Fibroblast of lung (primary cell): ENCODE data around the gene KLF15. TPM values are rescaled to one million over a fixed set of nuclear protein-coding genes. Genes with fewer than 3 reads are reported as not detected.

Experiments used
- DNase-seq, 2 donors: peaks; one replicate each; pipeline versions ENCODE4 v3.0.0 to v3.0.0-alpha.2; 2010; ENCODE audit warnings: low read depth in 2 of 2
- H2AFZ ChIP-seq: 2 replicates; pipeline ENCODE4 v1.5.1; 2012; ENCODE audit warnings: low read length, control low read depth, inconsistent platforms
- H3K27ac ChIP-seq: 2 replicates; pipeline ENCODE4 v1.5.1; 2011; ENCODE audit warnings: low read length, control low read depth; ENCODE audit not compliant: insufficient read depth
- H3K27me3 ChIP-seq: 2 replicates; pipeline ENCODE4 v1.5.1; 2011; ENCODE audit warnings: mild to moderate bottlenecking, low read length; ENCODE audit not compliant: control insufficient read depth, insufficient read depth
- H3K36me3 ChIP-seq: 2 replicates; pipeline ENCODE4 v1.5.1; 2011; ENCODE audit warnings: low read length; ENCODE audit not compliant: control insufficient read depth, insufficient read depth
- H3K4me1 ChIP-seq: 2 replicates; pipeline ENCODE4 v1.5.1; 2011; ENCODE audit warnings: low read length; ENCODE audit not compliant: control insufficient read depth, insufficient read depth; ENCODE audit errors: extremely low read depth
- H3K4me2 ChIP-seq: 2 replicates; pipeline ENCODE4 v1.5.1; 2011; ENCODE audit warnings: low read length, control low read depth; ENCODE audit not compliant: insufficient read depth; ENCODE audit errors: extremely low read depth
- H3K4me3 ChIP-seq, 4 experiments: fragments of 200-600 bp in 1 of 4; sonication (generic) in 1 of 4; replicated peaks in 1 of 4; 2 replicates each; pipeline ENCODE4 v1.5.1; 2011 to 2016; ENCODE audit warnings: low read length in 4 of 4, low read depth in 3 of 4, mild to moderate bottlenecking in 3 of 4, control low read depth in 2 of 4, inconsistent platforms in 1 of 4, mixed read lengths in 1 of 4; ENCODE audit not compliant: insufficient read depth in 1 of 4; ENCODE audit errors: control extremely low read depth in 1 of 4
- H3K79me2 ChIP-seq: 2 replicates; pipeline ENCODE4 v1.5.1; 2012; ENCODE audit warnings: mild to moderate bottlenecking, low read length, inconsistent platforms; ENCODE audit not compliant: control insufficient read depth, insufficient read depth
- H3K9ac ChIP-seq: 2 replicates; pipeline ENCODE4 v1.5.1; 2011; ENCODE audit warnings: mild to moderate bottlenecking, low read length, control low read depth; ENCODE audit not compliant: insufficient read depth
- H3K9me3 ChIP-seq: 2 replicates; pipeline ENCODE4 v1.5.1; 2012; ENCODE audit warnings: low read depth, low read length; ENCODE audit not compliant: control insufficient read depth, insufficient read depth
- H4K20me1 ChIP-seq: 2 replicates; pipeline ENCODE4 v1.5.1; 2011; ENCODE audit warnings: low read length; ENCODE audit not compliant: control insufficient read depth, insufficient read depth; ENCODE audit errors: extremely low read depth
- EZH2 ChIP-seq: IDR thresholded peaks from 2 replicates; pipeline ENCODE4 v1.5.1; 2012; ENCODE audit warnings: low read length, control low read depth, mild to moderate bottlenecking; ENCODE audit errors: missing control alignments
- polyA plus RNA-seq, 2 donors: library from polyadenylated mRNA; depleted of rRNA in 1 of 2; stranded (reverse) in 1 of 2; unstranded in 1 of 2; fragments of >200 nt; gene quantifications; 2 replicates each; pipeline ENCODE4 v1.2.1, GENCODE V29; 2011 to 2012; ENCODE audit warnings: missing spikeins in 1 of 2
- total RNA-seq: library from RNA; depleted of rRNA; stranded (reverse); fragments of >200 nt; gene quantifications from 2 replicates; pipeline ENCODE4 v1.2.1, GENCODE V29; 2014
- TF ChIP-seq, protein P1 (sequence below), 2 donors: IDR thresholded peaks in 1 of 2; conservative IDR thresholded peaks in 1 of 2; 1 replicate in 1 of 2; 2 replicates in 1 of 2; pipeline ENCODE4 v1.5.1; 2011 to 2012; ENCODE audit warnings: low read length in 2 of 2, control low read depth in 1 of 2, inconsistent platforms in 1 of 2, low read depth in 1 of 2, mild to moderate bottlenecking in 1 of 2

Gene KLF15
- total and polyA plus RNA-seq, 2 donors (not counting 1 experiment from before 2014, with no cell fraction given): 0.15 to 4.1 TPM

DNA sequence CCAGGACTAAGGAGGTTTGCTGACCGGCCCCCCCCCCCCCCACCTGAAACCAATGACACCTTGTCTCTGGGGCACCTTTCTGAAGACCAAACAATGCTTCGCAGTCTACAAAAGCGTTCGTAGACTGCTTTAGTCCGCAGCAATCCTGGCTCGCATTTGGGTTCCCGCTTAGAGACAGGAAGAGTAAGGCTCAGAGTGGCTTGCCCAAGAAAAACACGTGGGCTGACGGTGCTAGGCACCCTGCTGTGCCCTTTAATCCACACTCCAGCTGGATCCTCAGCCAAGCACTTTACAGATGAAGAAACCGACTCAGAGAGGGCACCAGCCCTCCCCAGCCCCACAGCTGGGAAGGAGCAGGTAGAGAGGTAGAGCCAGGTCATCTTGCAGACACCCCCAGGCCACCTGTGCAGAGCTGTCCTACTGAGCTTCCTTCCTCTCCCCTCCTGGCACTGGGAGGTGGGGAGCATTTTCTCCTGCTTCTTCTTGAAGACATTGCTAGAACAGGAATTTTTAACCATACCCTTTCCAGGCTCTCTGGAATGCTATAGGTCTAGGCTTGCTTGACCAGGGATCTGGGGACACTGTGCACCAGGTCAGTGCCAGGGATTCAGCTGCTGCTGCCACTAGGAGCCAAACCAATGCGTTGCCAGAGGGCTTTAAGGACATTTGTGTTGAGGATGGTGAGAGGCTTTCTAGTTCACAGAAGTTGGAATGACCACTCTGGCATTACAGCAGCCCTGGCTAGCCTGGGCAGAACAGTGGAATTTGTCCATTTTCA is 1.0 kb upstream of the KLF15 start:
- H3K4me1 ChIP-seq: peaks cover 6% of the 10 kb centered on the region
- no peak overlapping the region for H2AFZ ChIP-seq
- no peak overlapping the region for H3K9ac ChIP-seq
- H3K27me3 ChIP-seq: peaks cover 21% of the 10 kb centered on the region
- H3K9me3 ChIP-seq: no peaks in the 10 kb centered on the region
- H3K4me2 ChIP-seq: peak overlapping the region; percentile 98
- TF ChIP-seq EZH2: no peak
- TF ChIP-seq, protein P1, sequence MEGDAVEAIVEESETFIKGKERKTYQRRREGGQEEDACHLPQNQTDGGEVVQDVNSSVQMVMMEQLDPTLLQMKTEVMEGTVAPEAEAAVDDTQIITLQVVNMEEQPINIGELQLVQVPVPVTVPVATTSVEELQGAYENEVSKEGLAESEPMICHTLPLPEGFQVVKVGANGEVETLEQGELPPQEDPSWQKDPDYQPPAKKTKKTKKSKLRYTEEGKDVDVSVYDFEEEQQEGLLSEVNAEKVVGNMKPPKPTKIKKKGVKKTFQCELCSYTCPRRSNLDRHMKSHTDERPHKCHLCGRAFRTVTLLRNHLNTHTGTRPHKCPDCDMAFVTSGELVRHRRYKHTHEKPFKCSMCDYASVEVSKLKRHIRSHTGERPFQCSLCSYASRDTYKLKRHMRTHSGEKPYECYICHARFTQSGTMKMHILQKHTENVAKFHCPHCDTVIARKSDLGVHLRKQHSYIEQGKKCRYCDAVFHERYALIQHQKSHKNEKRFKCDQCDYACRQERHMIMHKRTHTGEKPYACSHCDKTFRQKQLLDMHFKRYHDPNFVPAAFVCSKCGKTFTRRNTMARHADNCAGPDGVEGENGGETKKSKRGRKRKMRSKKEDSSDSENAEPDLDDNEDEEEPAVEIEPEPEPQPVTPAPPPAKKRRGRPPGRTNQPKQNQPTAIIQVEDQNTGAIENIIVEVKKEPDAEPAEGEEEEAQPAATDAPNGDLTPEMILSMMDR (conservative IDR thresholded peaks at IDR 0.05 in 1 of 2, IDR thresholded peaks at IDR 0.05 in 1 of 2; ENCODE audit: low read depth in 1 of 2, low read length in 2 of 2): no peak
- peak overlapping the region in 2 of 4 experiments; percentile 58 to 67 for H3K4me3 ChIP-seq
- H3K79me2 ChIP-seq: no peaks in the 10 kb centered on the region
- H3K27ac ChIP-seq: no peak overlapping the region
- no peaks in the 10 kb centered on the region for H4K20me1 ChIP-seq
- DNase-seq: peak in 1 of 2 donors; percentile 17
- H3K36me3 ChIP-seq: no peaks in the 10 kb centered on the region

DNA sequence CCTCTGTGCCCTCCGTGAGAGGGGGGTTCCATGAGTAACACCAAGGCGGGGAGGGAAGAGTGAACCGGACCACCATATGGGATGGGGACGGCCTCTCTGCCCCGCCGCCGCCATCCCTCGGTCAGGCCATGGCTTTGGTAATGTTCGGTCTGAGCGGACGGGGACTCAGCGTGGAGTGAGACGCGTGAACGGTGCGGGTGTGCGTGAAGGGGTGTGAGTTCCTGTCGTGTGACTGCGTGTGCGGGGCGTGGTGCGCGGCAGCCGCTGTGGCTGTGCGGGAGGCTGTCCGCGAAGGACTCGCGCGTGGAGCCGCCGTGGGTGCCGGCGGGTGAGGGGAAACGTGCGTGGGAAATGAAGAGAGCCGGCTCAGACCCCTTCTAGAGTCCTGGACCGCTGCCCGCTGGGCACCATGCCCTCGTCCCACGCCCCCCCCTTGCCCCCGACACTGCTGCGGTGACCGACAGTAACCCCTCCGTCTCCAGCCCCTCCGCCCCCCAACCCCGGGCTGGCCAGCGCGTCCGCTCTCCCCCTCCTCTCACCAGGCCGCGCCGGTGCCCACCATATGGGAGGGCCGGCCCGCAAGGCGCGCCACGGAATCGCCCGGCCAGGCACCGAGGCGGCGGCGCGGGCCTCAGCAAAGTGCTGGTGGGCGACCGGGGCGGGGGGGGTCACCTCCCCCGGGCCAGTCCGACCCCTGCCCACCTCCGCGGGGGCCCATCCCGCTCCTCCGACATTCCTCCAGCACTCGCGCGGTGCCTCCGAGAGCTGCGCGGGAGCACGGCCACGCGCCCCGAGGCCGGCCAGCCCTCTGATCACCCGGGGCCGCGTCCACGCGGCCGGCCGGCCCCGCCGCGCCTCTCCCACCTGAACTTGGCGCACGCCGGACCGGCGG is 589 bp downstream of the KLF15 start:
- Histone ChIP-seq H3K27me3 (peaks cover 21% of the 10 kb centered on the region), H3K79me2 (no peaks in the 10 kb centered on the region), H3K9me3 (no peaks in the 10 kb centered on the region), H3K9ac (peak overlapping the region; percentile 50), H3K4me2 (peak overlapping the region; percentile 84), H3K36me3 (no peaks in the 10 kb centered on the region), H3K4me1 (peaks cover 6% of the 10 kb centered on the region), H4K20me1 (no peaks in the 10 kb centered on the region), H3K27ac (no peak overlapping the region), H2AFZ (peak overlapping the region; percentile 40), H3K4me3 (peak overlapping the region; percentile 30 to 69 (median 46))
- DNase-seq: no peak
- no peak for TF ChIP-seq EZH2
- TF ChIP-seq, protein P1 (conservative IDR thresholded peaks at IDR 0.05 in 1 of 2, IDR thresholded peaks at IDR 0.05 in 1 of 2; ENCODE audit: low read depth in 1 of 2, low read length in 2 of 2): no peak

DNA sequence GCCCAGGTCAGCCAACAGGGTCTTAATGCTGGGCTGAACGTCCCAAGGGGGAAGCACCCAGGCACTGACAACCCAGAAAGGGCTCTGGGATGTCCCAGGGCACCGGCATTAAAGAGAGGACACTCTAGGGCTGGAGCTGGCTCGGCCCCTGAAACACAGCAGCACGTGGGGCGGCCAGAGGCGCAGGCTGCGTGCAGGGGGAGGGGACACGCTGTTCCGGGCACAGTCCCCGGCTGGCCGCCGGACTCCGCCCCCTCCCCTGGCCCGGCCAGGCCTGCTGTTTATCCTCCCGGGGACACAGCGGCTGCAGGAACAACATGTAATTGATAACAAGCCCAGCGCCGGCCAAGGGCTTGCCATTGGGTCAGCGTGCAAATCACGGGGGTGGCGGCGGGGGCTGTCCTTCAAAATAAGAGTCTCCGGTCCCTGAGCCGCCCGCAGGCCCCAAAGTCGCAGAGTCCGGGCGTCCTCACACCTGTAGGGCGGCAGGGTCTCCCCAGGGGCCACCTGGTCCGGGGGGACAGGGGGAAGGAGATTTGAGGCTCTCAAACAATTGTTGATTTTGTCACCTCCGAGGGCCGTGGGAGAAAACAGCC is 1.3 kb downstream of the KLF15 start:
- DNase-seq: peak; percentile 52 to 96
- peaks cover 20% of the 10 kb centered on the region for H3K27me3 ChIP-seq
- H3K4me1 ChIP-seq: peaks cover 6% of the 10 kb centered on the region
- H3K79me2 ChIP-seq: no peaks in the 10 kb centered on the region
- H2AFZ ChIP-seq: peak overlapping the region; percentile 40
- peak overlapping the region; percentile 84 for H3K4me2 ChIP-seq
- TF ChIP-seq, protein P1 (conservative IDR thresholded peaks at IDR 0.05 in 1 of 2, IDR thresholded peaks at IDR 0.05 in 1 of 2; ENCODE audit: low read depth in 1 of 2, low read length in 2 of 2): no peak
- no peak for TF ChIP-seq EZH2
- no peaks in the 10 kb centered on the region for H3K9me3 ChIP-seq
- no peaks in the 10 kb centered on the region for H4K20me1 ChIP-seq
- H3K36me3 ChIP-seq: no peaks in the 10 kb centered on the region
- H3K9ac ChIP-seq: peak overlapping the region; percentile 13
- H3K4me3 ChIP-seq: peak overlapping the region; percentile 30 to 69 (median 46)
- H3K27ac ChIP-seq: no peak overlapping the region
